GM21423 (cell line): ENCODE data around the gene TXNDC9.
"Not testable (repeated sequence)": the region's sequence is repeated elsewhere in the genome, so short reads cannot be mapped to it uniquely, and the experiment has no call there.

Experiments used
- ATAC-seq: cut with Tn5 transposase; IDR thresholded peaks from one replicate; pipeline ENCODE4 v1.9.1; 2021; ENCODE audit warnings: mild to moderate bottlenecking, moderate library complexity; ENCODE audit not compliant: unreplicated experiment

TXNDC9 gene

GRCh38 chr2:99335911-99336803 is at the start of gene TXNDC9:
Gene TXNDC9 (minus strand): TSS chr2:99336333. CDS start chr2:99333210, 3,123 bp downstream.
- peak; percentile 62 for ATAC-seq

- no peak for ATAC-seq
Observed at GRCh38 chr2:99382143-99382542, 46.0 kb upstream of the TXNDC9 start.

- ATAC-seq, result peak; percentile 71
Observed at GRCh38 chr2:99380376-99381010, 44.4 kb upstream of the TXNDC9 start.

- ATAC-seq, result no peak
Observed at GRCh38 chr2:99377879-99378278, 41.7 kb upstream of the TXNDC9 start.

- ATAC-seq, result no peak
Observed at GRCh38 chr2:99376254-99376864, 40.2 kb upstream of the TXNDC9 start.

- no peak for ATAC-seq
Observed at GRCh38 chr2:99374747-99375146, 38.6 kb upstream of the TXNDC9 start.

GRCh38 chr2:99373144-99373543 is 37.0 kb upstream of the TXNDC9 start:
- no peak for ATAC-seq

- not testable (repeated sequence) for ATAC-seq
Observed at GRCh38 chr2:99368854-99369253, 32.7 kb upstream of the TXNDC9 start.

GRCh38 chr2:99365661-99366060 is 29.5 kb upstream of the TXNDC9 start:
- ATAC-seq, result no peak

GRCh38 chr2:99356853-99357252 is 20.7 kb upstream of the TXNDC9 start:
- no peak for ATAC-seq

GRCh38 chr2:99354825-99355224 is 18.7 kb upstream of the TXNDC9 start:
- ATAC-seq, result not testable (repeated sequence)

- no peak for ATAC-seq
Observed at GRCh38 chr2:99354070-99354469, 17.9 kb upstream of the TXNDC9 start.

GRCh38 chr2:99350194-99350593 is 14.1 kb upstream of the TXNDC9 start:
- no peak for ATAC-seq

- no peak for ATAC-seq
Observed at GRCh38 chr2:99348173-99348572, 12.0 kb upstream of the TXNDC9 start.

- no peak for ATAC-seq
Observed at GRCh38 chr2:99346218-99346617, 10.1 kb upstream of the TXNDC9 start.

GRCh38 chr2:99345446-99345845 is 9.3 kb upstream of the TXNDC9 start:
- ATAC-seq, result not testable (repeated sequence)

- no peak for ATAC-seq
Observed at GRCh38 chr2:99342536-99342935, 6.4 kb upstream of the TXNDC9 start.

- no peak for ATAC-seq
Observed at GRCh38 chr2:99340669-99341236, 4.6 kb upstream of the TXNDC9 start.

- ATAC-seq, result no peak
Observed at GRCh38 chr2:99338029-99338585, 2.0 kb upstream of the TXNDC9 start.

- ATAC-seq, result peak; percentile 58
Observed at GRCh38 chr2:99337113-99338028, 1.2 kb upstream of the TXNDC9 start, which contains the start of gene EIF5B. Gene EIF5B (plus strand): TSS chr2:99337389. CDS start chr2:99337555, 166 bp downstream.
